Ramos (cell line): ENCODE data around the gene PRDM15.

ENCODE experiments used
- in situ Hi-C: fragments of 300-500 bp; cut with MboI; formaldehyde crosslinking; loops from one replicate; pipeline ENCODE4 v1.14.3; 2022; ENCODE audit warnings: low sequenced_read_pairs; ENCODE audit not compliant: unreplicated experiment

PRDM15 gene

DNA sequence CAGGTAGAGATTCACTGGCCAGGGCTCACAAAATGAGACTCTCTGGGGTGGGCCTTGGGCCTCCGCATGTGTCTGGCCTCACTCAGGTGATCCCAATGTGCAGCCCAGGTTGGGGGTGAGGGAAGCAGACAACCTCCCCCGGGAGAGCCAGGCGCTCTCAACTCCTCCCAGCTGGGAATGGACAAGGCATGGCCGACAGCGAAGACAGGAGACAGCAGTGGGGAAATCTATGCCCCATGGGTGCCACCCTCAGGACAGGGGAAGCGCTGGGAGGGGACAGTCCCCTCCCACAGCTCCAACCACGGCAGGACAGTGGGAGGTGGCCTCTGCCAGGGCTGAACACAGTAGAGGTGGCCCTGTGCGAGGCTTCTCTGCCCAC is 47.7 kb downstream of the PRDM15 start:
- in situ Hi-C loops = no loop called here

DNA sequence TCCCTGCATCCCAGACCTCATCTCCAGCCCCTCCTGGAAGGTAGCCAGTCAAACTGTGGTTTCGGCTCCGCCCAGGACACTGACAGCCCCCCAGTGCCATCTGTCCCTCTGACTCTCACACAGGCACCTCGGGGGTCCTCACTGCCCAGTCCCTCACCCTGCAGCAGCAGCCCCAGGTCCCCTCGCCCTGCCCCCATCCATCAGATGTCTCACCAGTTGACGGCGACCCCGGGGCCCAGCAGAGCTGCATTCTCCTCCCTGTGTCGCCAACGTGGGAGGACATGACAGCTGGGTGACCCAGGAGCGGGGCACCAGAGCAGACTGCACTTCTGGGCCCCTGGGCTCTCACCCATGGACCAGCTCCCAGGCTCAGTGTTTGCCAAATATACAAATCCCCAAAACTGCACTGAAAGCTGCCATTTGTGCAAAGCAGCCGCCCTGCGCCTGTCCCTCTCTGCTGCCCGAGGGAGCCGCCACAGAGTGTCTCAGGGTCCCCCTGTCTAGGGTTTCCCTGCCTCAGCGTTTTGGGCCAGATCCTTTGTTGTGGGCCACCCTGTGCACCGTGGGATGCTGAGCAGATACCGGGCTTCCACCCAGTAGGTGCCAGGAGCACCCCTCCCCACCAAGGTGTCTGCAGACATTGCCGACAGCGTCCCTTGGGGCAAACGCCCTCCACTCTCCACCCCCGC is 48.2 kb downstream of the PRDM15 start:
- in situ Hi-C loops = no loop called here

DNA sequence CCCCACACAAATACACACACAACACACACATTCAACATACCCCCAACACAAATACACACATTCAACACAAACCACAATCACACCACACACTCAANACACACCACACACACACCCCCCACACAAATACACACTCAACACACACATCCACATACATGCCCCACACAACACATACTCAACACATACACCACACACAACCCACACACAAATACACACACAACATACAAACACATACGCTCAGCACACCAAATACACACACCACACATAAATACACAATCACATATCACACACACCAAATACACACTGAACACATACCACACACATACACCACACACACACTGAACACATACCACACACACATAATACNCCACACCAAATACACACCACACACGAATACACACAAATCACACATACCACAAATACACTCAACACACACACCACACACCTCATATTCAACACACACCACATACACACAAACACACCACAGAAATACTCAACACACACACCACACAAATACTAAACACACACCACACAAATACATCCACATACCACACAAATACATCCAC is 48.9 kb downstream of the PRDM15 start:
- in situ Hi-C loops = no loop called here

DNA sequence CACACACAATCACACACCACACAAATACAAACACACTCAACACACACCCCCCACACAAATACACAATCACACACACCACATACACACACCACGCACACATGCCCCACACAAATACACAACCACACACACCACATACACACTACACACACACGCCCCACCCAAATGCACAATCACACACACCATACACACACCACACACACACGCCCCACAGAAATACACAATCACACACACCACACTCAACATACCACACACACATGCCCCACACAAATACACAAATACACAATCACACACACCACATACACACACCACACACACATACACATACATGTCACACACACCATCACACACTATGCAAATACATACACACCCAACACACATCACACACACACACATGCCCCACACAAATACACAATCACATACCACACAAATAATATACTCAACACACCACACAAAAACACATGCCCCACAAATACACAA is 50.2 kb downstream of the PRDM15 start:
- in situ Hi-C loops = no loop called here

DNA sequence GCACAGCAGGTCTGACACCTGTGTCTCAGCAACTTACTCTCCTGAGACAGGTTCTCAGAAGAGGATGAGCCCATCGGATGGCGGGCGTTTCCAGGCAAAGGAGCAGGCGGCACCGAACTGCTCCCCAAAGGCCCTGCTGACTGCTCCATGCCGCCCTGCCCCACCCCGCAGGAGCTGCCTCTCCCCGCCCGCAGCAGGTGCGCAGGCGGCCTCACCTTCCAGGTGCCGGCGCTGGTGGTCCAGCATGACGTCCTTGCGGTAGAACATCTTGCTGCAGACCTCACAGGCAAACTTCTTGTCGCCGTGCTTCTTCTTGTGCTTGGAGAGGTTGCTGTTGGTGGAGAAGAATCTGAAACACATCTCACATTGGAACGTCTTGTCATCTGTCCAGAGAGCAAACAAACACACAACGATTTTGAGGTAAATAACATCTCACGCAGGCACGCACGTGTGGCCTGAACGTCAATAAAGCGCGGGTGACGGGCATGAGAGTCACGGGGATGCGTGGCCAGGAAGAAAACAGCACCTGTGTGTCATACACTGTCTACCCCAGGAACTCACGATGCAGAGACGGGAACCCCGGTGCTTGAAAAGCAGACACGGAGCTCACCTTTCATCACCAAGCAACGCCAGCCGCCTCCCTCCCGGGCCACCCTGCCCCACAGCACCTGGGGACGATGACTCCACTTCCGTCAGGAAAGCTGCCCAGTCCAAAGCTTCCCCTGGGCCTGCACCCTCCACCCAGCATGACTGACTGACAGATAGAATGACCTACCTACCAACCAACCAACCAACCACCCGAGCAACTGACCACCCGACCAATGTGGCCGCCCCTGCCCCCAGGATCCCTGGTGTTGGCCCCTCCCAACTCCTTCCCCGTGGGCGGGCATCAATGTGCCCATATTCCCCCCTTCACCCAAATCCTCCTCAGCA is 50.9 kb downstream of the PRDM15 start:
- in situ Hi-C loops = no loop called here

DNA sequence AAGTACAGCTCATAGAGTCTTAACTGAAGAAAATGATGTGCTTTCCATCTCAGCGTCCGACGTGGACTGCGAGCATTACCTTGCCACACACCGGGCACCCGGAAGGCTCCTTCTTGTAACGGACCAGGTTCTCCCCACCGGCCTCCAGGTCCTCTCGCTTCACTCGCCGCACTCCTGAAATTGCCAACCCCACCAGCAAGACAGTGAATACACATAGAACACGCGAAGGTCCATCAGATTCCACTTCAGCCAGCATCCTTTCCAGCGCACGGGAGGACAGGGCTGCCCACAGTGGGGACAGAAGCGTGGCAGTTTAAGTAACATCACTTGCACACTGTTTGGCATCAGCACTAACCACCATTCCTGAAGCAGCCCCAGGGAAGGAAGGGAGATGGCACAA is 53.3 kb downstream of the PRDM15 start:
- in situ Hi-C loops = no loop called here

DNA sequence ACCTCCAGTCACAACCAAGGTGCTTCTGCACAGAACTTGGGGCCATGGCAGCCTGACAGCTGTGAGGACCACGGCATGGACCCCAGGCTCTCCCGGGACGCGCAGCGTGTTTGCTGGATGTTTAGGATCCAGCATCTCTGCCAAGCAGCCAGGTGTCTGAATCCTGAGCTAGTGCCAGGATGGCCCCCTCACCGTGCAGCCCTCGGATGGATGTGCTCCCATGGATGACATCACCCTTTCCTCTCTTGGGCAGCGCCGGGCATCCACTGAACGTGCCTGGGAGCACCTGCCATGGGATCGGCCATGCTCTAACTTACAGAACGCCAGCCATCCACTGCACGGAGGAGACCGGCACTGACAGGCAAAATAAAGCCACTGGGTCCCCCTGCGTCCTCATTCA is 53.9 kb downstream of the PRDM15 start:
- in situ Hi-C loops = no loop called here

DNA sequence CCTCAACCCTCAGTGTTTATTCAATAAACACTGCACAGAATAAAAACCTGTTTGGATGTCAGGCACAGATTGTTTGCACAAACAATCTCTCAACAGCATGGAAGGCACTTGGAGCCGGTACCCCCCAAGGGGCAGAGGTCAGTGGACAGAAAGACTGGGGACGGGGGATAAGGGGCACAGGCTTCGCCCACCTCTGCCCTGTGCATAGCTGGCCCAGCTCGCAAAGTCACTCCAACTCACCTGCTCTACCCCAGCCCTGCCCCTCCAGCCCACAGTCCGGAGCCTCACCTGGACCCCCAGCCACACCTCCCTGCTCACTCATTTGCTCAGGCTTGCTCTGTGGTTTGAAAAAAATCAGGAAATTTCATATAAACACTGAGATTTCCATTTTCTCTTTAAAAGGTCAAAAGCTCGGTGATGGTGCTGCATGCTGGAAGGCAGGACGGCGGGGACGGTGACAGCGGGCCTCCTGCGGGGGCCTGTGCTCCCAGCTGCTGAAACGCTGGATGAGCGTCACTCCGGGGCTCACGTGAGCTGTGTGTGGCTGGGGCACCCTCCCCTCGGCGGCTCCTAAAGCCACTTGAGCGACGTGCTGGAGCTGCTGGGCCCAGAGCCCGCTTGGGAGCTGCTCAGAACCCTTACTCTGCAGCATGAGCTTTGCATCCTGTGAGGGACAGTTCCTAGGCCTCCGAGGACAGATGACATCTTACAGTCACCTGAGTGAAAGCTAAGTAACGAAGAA is 54.5 kb downstream of the PRDM15 start:
- in situ Hi-C loops = loop anchor here (5.0 kb wide), 1 partner anchor 288 kb away; no protein-coding TSS in a partner anchor

DNA sequence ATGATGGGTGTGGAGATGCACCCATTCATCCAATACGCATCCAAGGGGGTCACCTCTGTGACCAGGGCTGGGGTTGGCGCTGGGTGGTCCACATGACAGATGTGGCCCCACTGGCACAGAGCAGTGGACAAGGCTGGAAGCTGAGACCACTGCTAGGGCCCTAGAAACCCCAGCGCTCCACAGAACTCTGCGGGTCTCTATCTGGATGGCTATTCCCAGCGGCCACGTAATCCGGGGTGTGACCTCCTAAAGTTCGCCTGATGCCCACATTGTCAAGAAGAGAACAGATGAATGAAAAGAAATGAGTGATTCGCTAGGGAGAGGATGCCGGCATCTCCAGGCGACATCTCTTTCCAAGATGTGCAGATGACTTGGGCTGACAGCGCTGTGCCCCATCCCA is 55.2 kb downstream of the PRDM15 start:
- in situ Hi-C loops = loop anchor here (5.0 kb wide), 1 partner anchor 288 kb away; no protein-coding TSS in a partner anchor

DNA sequence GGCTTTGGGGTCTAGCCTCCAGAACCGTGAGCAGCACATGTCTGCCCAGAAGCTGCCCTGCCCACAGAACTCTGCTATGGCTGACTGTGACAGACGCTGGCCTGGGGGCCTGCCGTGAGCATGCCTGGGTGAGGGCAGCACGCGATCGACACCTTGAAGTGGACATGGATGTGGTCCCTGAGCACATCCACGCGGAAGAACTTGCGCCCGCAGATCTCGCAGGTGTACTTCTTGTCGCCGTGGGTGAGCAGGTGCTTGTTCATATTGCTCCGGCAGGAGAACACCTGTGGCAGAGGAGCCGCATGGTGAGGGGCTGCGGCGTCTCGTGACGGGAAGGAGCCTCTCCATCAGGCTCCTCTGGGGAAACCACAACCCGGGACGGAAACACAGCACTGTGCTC is 56.0 kb downstream of the PRDM15 start:
- in situ Hi-C loops = loop anchor here (5.0 kb wide), 1 partner anchor 289 kb away; no protein-coding TSS in a partner anchor

DNA sequence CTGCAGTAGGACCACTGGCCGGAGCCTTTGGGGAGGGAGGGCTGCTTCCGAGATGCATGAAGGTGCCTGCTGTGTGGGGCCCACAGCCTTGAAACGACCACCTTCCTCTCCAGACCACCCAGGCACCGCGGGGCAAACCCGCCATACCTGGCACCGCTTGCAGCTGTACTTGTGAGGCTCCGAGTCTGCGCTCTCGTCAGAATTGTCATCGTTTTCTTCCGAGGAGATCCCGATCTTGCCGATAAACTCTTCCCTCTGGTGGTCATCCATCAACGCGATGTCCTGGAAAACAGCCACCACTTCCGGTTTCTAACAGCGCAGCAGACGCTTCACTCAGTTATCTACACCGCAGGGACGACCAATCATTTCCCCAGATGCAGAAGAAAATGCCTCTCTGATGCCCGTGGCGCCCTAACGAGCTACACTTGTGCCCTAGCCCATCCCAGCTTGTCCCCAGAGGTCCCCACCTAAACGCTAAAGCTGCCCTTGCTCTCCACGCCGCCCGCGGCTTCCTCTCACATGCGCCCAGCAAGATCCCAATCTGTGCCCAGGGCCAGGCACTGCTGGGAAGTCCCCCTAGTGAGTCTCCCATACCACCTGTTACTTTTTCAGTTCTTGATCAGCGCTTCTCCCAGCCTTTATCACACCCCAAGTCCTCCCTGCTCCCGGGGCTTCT is 57.2 kb downstream of the PRDM15 start:
- in situ Hi-C loops = loop anchor here (5.0 kb wide), 1 partner anchor 290 kb away; no protein-coding TSS in a partner anchor

DNA sequence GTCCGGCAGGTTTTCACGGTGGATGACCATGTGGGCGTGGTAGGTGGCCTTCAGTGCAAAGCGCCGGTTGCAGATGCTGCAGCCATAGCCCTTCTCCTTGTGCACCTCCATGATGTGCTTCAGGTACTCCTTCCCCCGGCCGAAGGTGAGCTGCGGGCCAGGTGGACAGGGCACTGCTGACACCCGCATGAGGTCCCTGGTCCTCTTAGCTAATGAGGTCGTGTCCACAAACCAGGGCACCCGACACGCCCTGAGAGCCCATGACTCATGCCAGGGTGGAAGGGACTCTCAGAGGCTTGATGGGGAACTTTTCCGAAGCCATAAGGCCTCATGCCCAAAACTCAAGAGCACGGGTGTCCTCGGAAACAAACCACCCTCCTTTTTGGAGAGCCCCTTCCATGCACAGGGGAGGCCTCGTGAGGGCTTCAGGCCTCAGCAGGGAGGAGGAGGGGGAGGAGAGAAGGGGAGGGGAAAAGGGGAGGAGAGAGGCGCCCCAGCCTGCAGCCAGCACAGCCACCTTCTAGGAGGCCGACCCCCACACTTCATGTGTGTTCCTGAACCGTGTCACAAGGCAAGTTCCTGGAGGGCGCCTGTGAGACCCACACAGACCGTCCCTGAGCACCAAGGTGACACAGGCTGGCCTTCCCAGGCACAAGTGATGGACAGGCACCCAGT is 57.9 kb downstream of the PRDM15 start:
- in situ Hi-C loops = loop anchor here (5.0 kb wide), 1 partner anchor 291 kb away; no protein-coding TSS in a partner anchor

DNA sequence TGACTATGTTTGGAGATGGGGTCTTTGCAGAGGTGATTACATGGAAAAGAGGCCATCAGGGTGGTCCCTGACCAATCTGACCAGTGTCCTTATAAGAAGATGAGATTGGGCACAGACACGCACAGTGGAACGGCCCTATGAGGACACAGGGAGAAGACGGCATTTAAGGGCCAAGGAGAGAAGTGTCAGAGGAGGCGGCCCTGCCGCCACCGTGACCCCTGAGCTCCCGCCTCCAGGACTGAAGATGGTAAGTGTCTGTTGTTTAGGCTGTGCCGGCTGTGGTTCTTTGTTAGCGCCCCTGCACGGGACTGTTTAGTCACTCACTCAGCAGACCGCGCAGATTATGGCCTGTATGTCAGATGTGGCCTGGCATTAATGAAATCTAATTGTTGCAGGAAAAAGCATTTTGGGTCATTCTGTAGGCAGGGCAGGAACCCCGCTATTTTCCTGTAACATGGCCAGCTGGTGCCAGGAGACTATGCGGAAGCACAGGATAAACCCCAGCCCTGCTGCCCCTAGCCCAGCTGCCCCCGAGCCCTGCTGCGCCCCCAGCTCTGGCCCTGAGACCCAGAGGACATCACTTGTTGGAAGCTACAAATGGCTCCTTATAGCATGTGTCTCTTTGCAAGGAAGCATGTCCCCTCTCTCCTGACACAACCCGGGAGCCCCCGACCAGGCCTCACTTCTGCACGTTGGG is 58.6 kb downstream of the PRDM15 start:
- in situ Hi-C loops = loop anchor here (5.0 kb wide), 1 partner anchor 292 kb away; no protein-coding TSS in a partner anchor

DNA sequence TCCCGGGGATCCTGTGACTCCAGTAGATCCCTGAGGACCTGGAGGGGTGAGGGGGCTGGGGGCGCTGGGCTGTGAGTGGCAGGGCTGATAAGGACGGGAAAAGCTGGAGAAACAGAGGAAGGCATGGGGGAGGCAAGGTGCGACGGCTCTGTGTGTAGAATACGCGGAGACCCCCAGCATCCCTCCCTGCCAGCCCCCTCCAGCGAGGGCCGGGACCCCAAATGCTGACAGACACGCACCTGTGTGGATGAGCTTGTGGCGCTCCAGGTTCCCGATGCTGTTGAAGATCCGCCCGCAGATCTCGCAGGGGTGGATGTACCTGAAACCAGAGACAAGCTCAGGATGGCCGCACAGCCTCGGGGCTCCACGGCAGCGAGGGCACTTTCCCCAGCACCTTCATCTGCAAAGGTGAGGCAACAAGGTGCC is 59.3 kb downstream of the PRDM15 start:
- in situ Hi-C loops = loop anchor here (5.0 kb wide), 1 partner anchor 292 kb away; no protein-coding TSS in a partner anchor

DNA sequence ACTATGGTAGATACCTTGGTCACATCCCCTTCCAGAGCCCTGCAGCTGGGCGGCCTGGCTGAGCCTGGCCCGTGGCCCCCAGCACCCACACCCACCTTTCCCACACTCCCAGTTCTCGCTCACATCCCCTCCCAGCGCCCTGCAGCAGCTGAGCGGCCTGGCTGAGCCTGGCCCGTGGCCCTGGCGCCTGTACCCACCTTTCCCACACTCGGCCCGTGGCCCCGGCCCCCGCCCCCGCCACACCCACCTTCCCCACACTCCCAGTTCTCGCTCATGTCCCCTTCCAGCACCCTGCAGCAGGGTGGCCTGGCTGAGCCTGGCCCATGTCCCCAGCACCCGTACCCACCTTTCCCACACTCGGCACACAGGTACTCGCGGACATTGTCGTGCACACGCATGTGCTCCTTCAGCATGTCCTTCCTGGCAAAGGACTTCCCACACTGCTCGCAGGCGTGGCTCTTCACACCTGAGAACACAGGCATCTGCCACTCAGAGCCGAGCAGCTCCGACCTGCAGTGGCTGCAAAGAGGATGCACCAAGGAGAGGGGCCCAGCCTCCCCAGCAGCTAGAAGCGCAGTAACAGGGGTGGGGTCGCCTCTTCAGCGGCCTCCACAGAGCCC is 59.8 kb downstream of the PRDM15 start:
- in situ Hi-C loops = no loop called here

DNA sequence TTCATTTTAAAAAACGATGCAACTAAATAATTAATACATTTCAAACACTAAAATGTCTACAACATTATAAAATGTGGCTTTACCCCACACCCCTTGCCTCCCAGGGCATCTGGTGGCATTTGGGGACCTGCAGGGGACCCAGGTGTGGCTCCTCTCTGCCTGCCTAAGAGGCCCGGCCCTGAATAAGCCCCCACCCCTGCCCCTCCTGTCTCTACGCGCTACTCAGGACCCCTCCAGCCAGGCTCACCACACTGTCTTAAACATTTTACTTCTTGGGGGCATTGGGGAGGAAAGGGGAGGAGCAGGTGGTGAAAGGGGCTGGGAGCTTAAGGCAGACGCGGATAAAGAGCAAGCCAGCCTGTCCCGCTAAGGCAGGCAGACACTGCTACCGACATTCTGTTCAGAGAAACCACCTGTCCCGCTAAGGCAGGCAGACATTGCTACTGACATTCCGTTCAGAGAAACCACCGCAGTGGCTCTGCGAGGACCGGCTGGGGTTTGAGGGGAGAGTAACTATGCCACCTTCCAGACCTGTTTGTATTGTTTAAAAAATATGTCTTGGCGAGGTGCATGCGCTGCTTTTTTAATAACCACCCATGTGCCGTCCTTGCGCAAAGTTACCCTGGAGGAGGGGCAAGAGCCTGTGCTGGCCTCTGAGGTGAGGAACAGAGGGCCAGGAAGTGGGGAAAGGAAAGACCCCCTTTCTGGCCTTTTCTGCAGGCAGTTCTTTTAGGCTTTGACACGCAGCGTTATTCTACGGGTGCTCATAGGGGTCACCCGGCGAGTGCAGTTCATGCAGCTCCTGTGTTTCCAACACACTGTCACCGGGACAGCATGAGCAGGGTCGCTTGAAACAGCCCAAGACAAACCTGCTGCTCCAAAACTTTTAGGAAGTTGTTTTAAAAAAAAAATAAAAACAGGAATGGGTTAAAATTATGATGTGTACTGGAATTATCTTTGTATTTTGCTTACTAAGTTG is 61.0 kb downstream of the PRDM15 start:
- in situ Hi-C loops = no loop called here

DNA sequence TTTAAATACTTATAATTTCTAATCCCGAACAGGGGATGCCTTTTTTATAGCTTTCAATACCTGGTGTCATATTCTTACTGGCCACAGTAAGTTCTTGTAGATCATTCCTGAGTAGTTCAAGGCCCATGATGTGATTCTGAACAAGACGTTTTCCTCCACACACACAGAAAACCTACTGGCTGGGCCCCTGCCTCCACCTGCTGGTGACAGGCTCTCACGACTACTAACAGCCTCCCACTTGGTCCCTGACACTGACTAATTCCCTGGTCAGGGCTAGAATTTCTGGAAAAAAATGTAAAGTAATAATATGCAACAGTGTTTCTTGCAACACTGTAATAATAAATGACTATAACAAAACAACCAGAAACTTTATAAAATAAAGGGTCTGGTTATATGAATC is 61.9 kb downstream of the PRDM15 start:
- in situ Hi-C loops = no loop called here
